ENCODE measurements around the gene ALPK3.
A peak's percentile ranks its signal among the peaks of the same experiment; 100 is the strongest.

The ALPK3 gene

GRCh38 chr15:84878504-84878903, 61.3 kb downstream of the ALPK3 start:
- peak; percentile 66 for DNase-seq

- DNase-seq = no peak
These were observed 62.1 kb downstream of the ALPK3 start for GRCh38 chr15:84879088-84879780.

- DNase-seq = no peak
These were observed 62.9 kb downstream of the ALPK3 start for GRCh38 chr15:84880007-84880406.

- no peak for DNase-seq
These were observed 63.8 kb downstream of the ALPK3 start for GRCh38 chr15:84880822-84881519.

- no peak for DNase-seq
These were observed 64.3 kb downstream of the ALPK3 start for GRCh38 chr15:84881520-84881830.

GRCh38 chr15:84883466-84883865, 66.3 kb downstream of the ALPK3 start:
- DNase-seq = no peak

- no peak for DNase-seq
These were observed 67.0 kb downstream of the ALPK3 start, which contains the start of gene SLC28A1 for GRCh38 chr15:84883916-84884781. Gene SLC28A1 (plus strand): TSS chr15:84884662. CDS start chr15:84887761, 3,099 bp downstream.

GRCh38 chr15:84885801-84886200, 68.6 kb downstream of the ALPK3 start:
- DNase-seq = no peak

- DNase-seq = no peak
These were observed 69.2 kb downstream of the ALPK3 start for GRCh38 chr15:84886211-84886983.

- DNase-seq = no peak
These were observed 69.8 kb downstream of the ALPK3 start for GRCh38 chr15:84886984-84887299.

GRCh38 chr15:84887938-84888337, 70.8 kb downstream of the ALPK3 start:
- no peak for DNase-seq

GRCh38 chr15:84888639-84889038, 71.5 kb downstream of the ALPK3 start:
- DNase-seq = no peak

- DNase-seq = no peak
These were observed 72.3 kb downstream of the ALPK3 start for GRCh38 chr15:84889313-84889990.

- DNase-seq = no peak
These were observed 73.0 kb downstream of the ALPK3 start for GRCh38 chr15:84889991-84890669.

- DNase-seq = no peak
These were observed 73.6 kb downstream of the ALPK3 start for GRCh38 chr15:84890670-84891162.

- DNase-seq = no peak
These were observed 74.2 kb downstream of the ALPK3 start for GRCh38 chr15:84891339-84891738.

GRCh38 chr15:84892786-84893307, 75.7 kb downstream of the ALPK3 start:
- no peak for DNase-seq

GRCh38 chr15:84893607-84894006, 76.5 kb downstream of the ALPK3 start:
- no peak for DNase-seq

GRCh38 chr15:84894736-84895425, 77.7 kb downstream of the ALPK3 start:
- DNase-seq = no peak

- no peak for DNase-seq
These were observed 81.6 kb downstream of the ALPK3 start for GRCh38 chr15:84898761-84899160.

- DNase-seq = no peak
These were observed 82.6 kb downstream of the ALPK3 start for GRCh38 chr15:84899750-84900149.
